Prostate gland (tissue), 2 donors: ENCODE results near the gene CHST15. TPM values are rescaled to one million over a fixed set of nuclear protein-coding genes. Genes with fewer than 3 reads are reported as not detected.

Experiments
- DNase-seq: peaks from one replicate; pipeline ENCODE4 v3.0.0-alpha.2; 2019; ENCODE audit warnings: low spot score
- H3K27ac ChIP-seq, 2 donors: fragments of 200-600 bp; sonication (generic); 2 replicates each; pipeline ENCODE4 v1.5.1; 2017 to 2019
- H3K27me3 ChIP-seq: fragments of 200-600 bp; sonication (generic); replicated peaks from 2 replicates; pipeline ENCODE4 v1.5.1; 2019; ENCODE audit not compliant: insufficient read depth
- H3K36me3 ChIP-seq, 2 donors: fragments of 200-600 bp; sonication (generic); 1 replicate in 1 of 2; 2 replicates in 1 of 2; pipeline versions ENCODE4 v1.5.1 to v1.8.1; 2017 to 2019
- H3K4me1 ChIP-seq: fragments of 200-600 bp; sonication (generic); replicated peaks from 2 replicates; pipeline ENCODE4 v1.5.1; 2019
- H3K4me3 ChIP-seq, 2 donors: fragments of 200-600 bp; sonication (generic); 2 replicates each; pipeline ENCODE4 v1.5.1; 2017 to 2019
- H3K9me3 ChIP-seq: fragments of 200-600 bp; sonication (generic); 2 replicates; pipeline ENCODE4 v1.5.1; 2017
- CTCF ChIP-seq, 4 experiments: fragments of 200-600 bp in 2 of 4; fragments of 450-650 bp in 2 of 4; sonication (generic) in 2 of 4; IDR thresholded peaks; 1 replicate in 3 of 4; 2 replicates in 1 of 4; pipeline ENCODE4 v1.5.1; 2016 to 2019; ENCODE audit warnings: antibody characterized with exemption in 4 of 4, mild to moderate bottlenecking in 2 of 4, moderate library complexity in 2 of 4
- POLR2A ChIP-seq: fragments of 450-650 bp; IDR thresholded peaks from one replicate; pipeline ENCODE4 v1.6.1; 2016; ENCODE audit warnings: antibody characterized with exemption, mild to moderate bottlenecking
- POLR2AphosphoS5 ChIP-seq: sonication (generic); formaldehyde crosslinking; IDR thresholded peaks from one replicate; pipeline ENCODE4 v1.6.1; 2017; ENCODE audit warnings: antibody characterized with exemption
- WGBS: methylation state at CpG from one replicate; pipeline ENCODE4 v1.1.5; 2018; 5-methylcytosine and 5-hydroxymethylcytosine counted together
- intact Hi-C: fragments of 100-400 bp; cut with DNase I; formaldehyde crosslinking; loops from one replicate; pipeline ENCODE4 v1.14.2; 2022
- total RNA-seq, 2 donors: library from RNA; depleted of rRNA; stranded (reverse); fragments of >200 nt; gene quantifications; one replicate each; pipeline ENCODE4 v1.1.0, GENCODE V29; 2016

CHST15 gene
- total RNA-seq, 2 donors from 2014 or later: 13.9 to 26.0 TPM

- DNase-seq: no peak
- intact Hi-C loops: no loop called here
- Histone ChIP-seq H3K27ac (no peak overlapping the region), H3K36me3 (no peaks in the 10 kb centered on the region), H3K4me3 (no peak overlapping the region), H3K4me1 (no peaks in the 10 kb centered on the region), H3K27me3 (no peaks in the 10 kb centered on the region), H3K9me3 (no peaks in the 10 kb centered on the region)
- TF ChIP-seq POLR2A (no peak), CTCF (IDR thresholded peaks at IDR 0.05) (no peak), POLR2AphosphoS5 (no peak)
- 90% methylated on average over 14 of the region's 16 CpGs for WGBS
Measured at GRCh38 chr10:124083740-124084397, 9.5 kb downstream of the CHST15 start.

GRCh38 chr10:124083047-124083739, 10.2 kb downstream of the CHST15 start:
- 86% methylated on average over 10 of the region's 10 CpGs for WGBS
- H3K27me3 ChIP-seq: no peaks in the 10 kb centered on the region
- H3K4me3 ChIP-seq: no peak overlapping the region
- no peak for TF ChIP-seq CTCF (IDR thresholded peaks at IDR 0.05)
- TF ChIP-seq POLR2A: no peak
- TF ChIP-seq POLR2AphosphoS5: no peak
- no peaks in the 10 kb centered on the region for H3K36me3 ChIP-seq
- intact Hi-C loops: no loop called here
- no peak overlapping the region for H3K27ac ChIP-seq
- no peaks in the 10 kb centered on the region for H3K9me3 ChIP-seq
- H3K4me1 ChIP-seq: no peaks in the 10 kb centered on the region
- no peak for DNase-seq

- 97% methylated on average over 6 of the region's 6 CpGs for WGBS
- TF ChIP-seq POLR2AphosphoS5: no peak
- H3K36me3 ChIP-seq: no peaks in the 10 kb centered on the region
- intact Hi-C loops: no loop called here
- H3K9me3 ChIP-seq: no peaks in the 10 kb centered on the region
- no peak for DNase-seq
- H3K4me1 ChIP-seq: no peaks in the 10 kb centered on the region
- H3K27ac ChIP-seq: no peak overlapping the region
- H3K4me3 ChIP-seq: no peak overlapping the region
- H3K27me3 ChIP-seq: no peaks in the 10 kb centered on the region
Measured at GRCh38 chr10:124082555-124082954, 10.8 kb downstream of the CHST15 start.

- Histone ChIP-seq H3K27ac (no peak overlapping the region), H3K4me1 (no peaks in the 10 kb centered on the region), H3K9me3 (no peaks in the 10 kb centered on the region), H3K36me3 (no peaks in the 10 kb centered on the region), H3K27me3 (no peaks in the 10 kb centered on the region), H3K4me3 (no peak overlapping the region)
- no peak for DNase-seq
- 44% methylated on average over 13 of the region's 13 CpGs for WGBS
- intact Hi-C loops: no loop called here
- no peak for TF ChIP-seq CTCF (IDR thresholded peaks at IDR 0.05)
Measured at GRCh38 chr10:124081547-124082140, 11.8 kb downstream of the CHST15 start.

GRCh38 chr10:124079864-124080263, 13.5 kb downstream of the CHST15 start:
- no peak for DNase-seq
- Histone ChIP-seq H3K4me1 (peaks cover 4% of the 10 kb centered on the region), H3K36me3 (no peaks in the 10 kb centered on the region), H3K4me3 (no peak overlapping the region), H3K9me3 (no peaks in the 10 kb centered on the region), H3K27me3 (no peaks in the 10 kb centered on the region), H3K27ac (no peak overlapping the region)
- 82% methylated on average over 9 of the region's 9 CpGs for WGBS
- intact Hi-C loops: no loop called here
- TF ChIP-seq POLR2AphosphoS5 (no peak), POLR2A (no peak), CTCF (IDR thresholded peaks at IDR 0.05) (no peak)
